HG02852 (cell line): ENCODE measurements around the gene PER1.
A peak's percentile ranks its signal among the peaks of the same experiment; 100 is the strongest.

Experiments used
- ATAC-seq: cut with Tn5 transposase; IDR thresholded peaks from one replicate; pipeline ENCODE4 v1.9.1; 2021; ENCODE audit warnings: mild to moderate bottlenecking, moderate library complexity; ENCODE audit not compliant: unreplicated experiment

The PER1 gene, protein sequence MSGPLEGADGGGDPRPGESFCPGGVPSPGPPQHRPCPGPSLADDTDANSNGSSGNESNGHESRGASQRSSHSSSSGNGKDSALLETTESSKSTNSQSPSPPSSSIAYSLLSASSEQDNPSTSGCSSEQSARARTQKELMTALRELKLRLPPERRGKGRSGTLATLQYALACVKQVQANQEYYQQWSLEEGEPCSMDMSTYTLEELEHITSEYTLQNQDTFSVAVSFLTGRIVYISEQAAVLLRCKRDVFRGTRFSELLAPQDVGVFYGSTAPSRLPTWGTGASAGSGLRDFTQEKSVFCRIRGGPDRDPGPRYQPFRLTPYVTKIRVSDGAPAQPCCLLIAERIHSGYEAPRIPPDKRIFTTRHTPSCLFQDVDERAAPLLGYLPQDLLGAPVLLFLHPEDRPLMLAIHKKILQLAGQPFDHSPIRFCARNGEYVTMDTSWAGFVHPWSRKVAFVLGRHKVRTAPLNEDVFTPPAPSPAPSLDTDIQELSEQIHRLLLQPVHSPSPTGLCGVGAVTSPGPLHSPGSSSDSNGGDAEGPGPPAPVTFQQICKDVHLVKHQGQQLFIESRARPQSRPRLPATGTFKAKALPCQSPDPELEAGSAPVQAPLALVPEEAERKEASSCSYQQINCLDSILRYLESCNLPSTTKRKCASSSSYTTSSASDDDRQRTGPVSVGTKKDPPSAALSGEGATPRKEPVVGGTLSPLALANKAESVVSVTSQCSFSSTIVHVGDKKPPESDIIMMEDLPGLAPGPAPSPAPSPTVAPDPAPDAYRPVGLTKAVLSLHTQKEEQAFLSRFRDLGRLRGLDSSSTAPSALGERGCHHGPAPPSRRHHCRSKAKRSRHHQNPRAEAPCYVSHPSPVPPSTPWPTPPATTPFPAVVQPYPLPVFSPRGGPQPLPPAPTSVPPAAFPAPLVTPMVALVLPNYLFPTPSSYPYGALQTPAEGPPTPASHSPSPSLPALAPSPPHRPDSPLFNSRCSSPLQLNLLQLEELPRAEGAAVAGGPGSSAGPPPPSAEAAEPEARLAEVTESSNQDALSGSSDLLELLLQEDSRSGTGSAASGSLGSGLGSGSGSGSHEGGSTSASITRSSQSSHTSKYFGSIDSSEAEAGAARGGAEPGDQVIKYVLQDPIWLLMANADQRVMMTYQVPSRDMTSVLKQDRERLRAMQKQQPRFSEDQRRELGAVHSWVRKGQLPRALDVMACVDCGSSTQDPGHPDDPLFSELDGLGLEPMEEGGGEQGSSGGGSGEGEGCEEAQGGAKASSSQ (N-terminal part only)

DNA sequence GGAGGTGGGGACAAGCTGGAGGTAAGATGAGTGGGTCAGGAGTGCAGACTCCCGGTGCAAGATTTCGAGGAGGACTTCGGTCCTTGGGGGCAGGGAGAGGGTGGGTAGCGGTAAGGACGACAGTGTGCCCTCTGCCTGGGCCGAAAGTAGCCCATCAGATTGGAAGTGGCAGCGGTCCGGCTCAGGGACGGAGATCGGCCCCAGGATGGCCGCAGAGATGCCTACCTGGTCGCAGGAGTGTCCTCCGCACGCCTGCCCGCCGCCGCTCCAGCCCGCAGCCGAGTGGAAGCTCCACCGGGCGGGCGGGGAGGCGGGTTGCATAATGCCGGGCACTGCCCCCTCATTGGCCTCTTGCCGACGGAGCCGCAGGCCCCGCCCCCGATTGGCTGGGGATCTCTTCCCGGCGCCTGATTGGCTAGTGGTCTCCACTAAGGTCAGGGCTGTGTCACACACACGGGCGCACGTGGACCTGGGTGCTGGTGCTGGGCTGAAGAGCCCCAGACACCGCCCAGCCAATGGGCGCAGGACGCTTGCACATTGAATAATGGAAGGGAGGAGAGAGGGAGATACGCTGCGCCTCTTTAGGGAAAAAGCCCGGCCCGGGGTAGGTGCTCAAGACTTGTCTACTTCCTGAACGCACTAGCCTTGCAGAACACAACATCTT, at the start of gene PER1:
TSS of gene PER1 (minus strand) at position 293 of the 664 bp plus-strand sequence. CDS start 1,698 bp downstream, outside the sequence.
- no peak for ATAC-seq

DNA sequence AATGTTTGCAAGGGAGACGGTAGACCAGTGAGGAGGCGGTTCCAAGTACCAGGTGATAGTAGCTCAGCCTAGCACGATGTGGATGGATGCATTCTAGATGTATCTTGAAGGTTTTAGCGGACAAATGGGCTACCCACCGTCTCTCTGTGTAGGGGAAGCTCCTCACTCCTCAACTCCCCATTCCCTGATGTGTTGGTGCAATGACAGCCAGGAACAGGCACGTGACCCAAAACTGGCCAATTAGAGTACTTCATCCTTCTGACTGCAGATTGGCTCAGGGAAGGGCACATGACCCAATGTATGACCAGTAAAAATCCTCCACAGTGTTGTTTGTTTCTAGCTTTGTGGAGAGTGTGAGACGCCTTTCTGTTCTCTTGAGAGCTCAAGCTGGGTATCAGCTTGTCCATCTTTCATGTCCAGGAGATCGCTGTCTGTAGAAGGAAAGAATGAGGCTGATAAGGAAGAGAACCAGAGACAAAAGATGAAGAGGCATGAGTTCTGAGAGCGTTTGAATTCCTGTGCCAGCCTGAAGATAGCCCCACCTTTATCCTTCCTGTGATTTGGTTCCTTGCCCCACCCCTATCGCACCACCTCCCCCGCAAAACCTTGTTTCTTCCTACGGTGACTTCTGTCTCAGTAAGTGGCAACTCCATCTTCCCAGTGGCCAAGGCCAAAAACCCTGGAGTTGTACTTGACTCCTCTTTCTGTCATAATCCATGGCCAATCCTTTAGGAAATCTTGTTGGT, 40.0 kb upstream of the PER1 start:
- ATAC-seq: no peak

DNA sequence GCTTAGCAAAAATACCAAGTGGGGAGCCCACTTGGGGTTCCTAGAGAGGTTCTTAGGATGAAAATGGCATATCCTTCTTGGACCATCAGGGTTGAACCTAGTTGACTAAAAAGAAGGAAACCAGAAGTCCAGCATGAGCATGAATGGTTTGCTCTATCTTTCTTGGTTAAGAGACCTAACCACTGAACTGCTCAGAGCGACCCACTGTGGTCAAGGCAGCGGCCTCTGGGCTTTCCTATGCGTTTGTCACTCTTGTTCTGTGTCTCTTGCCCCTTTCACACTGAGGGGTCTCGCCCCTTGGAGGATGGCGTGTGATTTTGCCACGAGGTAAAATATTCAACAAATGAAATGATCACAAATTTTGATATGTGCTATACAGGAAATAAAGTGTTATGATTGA, 38.3 kb upstream of the PER1 start:
- ATAC-seq: no peak

DNA sequence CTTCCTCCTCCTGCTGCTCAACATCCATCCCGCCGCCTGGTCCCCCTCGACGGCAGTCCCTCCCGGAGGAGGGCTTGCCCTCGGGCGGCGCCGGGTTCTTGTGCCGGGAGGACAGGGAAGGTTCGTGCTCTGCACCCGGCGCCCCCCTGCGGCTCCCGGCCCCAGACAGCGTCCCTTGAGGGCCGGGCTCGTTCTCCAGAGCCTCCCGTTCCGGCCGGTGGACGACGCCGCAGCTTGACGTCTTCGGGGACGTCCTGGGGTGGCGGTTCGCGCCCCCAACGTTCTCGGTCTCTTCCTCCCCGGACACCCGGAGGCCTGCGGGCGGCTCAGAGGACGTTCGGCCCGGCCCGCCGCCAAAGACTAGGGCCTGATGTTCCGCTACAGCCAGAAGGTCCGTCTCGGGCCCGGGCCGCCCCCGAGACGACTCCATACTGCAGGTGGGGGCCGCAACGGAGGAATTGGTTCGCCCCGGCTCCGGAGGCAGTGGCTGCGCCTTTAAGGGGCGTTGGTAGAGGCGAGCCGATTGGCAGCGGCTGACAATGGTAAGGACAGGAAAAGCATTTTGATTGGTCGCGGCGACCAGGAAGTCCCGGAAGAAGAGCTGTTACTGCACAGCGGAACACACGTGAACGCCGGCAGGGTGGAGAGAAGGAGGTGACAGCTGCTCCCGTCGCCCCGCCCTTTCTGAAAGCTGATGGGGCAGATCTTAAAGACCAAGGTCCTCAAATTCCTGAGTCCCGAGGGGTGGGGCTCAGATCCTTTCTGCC, 37.7 kb upstream of the PER1 start, which contains the start of gene BORCS6:
TSS of gene BORCS6 (minus strand) at position 470 of the 767 bp plus-strand sequence. CDS start at position 430, 40 bp downstream.
- ATAC-seq: peak; percentile 49

DNA sequence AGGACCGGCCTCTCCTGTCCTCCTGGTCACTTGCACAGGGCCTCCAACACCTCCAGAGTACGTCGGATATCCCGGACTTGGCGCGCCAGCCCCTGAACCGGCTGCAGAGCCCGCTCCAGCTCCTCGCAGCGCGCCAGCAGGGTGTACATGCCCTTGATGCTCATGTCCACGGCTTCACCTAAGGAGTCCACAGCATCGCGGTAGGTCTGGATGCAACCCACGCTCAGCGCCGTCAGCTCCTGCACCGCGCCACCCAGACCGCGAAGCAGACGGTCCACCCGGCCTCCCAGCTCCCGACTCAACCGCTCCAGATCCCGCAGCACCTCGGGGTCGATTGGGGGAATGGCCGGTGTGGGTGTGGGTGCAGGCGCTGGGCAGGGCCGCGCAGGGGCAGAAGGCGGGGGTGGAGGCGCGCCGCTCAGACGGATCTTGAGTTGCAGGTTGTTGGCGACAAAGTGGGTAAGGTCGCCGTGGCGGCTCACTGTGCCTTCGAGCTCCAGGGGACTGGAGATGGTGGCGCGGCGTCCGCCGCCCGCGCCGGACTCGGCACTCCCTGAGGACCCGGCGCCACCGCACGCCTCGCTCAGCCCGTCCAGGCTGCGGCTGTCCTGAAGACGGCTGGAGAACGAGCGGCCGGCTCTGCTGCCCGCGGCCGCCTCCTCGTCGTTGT, 37.0 kb upstream of the PER1 start:
- no peak for ATAC-seq

DNA sequence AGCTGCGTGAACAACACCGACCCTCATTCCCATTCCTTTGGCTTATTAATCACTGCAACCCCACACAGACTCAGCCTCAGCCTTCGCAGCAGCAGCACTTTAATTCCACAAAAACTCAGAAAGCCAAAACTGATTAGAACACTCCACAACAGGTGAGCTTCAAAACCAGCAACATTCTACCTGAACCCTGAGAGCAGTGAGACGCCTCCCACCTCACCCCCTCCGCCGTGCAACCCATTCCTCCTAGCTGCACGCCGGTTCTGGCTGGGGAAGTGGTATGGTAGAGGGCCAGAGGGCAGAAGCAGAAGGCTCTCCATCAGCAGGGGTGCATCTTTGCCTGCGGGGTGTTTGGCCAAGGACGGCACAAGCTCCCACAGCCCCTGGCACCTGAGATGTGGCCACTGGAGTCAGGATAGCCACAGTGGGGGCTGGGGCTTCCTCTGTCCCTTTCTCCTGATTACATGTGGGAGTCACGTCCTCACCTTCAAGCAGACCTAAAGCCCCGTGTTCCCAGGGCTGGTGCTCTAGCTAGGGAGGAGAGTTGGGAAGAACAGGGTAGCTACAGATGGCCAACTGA, 36.1 kb upstream of the PER1 start:
- ATAC-seq: no peak

DNA sequence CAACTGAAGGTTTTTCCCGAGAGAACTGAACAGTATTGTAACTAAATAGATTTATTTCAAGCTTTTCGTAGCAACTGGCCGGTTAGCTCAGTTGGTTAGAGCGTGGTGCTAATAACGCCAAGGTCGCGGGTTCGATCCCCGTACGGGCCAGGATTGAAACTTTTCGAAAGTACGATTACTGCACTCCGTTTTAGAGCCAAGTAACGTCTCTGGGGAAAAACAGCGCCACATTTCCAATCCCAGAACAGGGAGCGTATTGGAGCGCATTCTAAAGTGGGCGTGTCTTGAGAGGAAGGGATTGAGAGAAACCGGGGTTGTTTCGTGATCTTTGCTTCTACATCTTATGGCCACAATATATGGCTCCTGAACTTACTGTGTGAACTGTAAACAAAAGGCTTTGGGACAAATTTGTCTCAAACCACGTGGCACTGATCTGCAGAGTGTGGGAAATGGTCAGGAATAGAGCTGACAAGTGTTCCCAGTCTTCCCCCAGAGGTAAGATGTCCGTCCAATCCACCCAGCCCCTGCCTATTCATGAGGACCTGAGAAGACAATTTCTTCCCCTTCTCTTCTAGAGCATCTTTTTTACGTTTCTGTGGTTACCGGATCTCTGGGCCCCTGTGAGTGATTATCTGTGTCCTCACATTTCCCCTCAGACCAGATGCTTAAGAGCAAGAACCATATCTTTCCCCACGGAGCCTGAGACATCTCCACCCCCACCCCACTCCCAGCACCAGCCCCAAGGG, 35.5 kb upstream of the PER1 start:
- ATAC-seq: peak; percentile 16

DNA sequence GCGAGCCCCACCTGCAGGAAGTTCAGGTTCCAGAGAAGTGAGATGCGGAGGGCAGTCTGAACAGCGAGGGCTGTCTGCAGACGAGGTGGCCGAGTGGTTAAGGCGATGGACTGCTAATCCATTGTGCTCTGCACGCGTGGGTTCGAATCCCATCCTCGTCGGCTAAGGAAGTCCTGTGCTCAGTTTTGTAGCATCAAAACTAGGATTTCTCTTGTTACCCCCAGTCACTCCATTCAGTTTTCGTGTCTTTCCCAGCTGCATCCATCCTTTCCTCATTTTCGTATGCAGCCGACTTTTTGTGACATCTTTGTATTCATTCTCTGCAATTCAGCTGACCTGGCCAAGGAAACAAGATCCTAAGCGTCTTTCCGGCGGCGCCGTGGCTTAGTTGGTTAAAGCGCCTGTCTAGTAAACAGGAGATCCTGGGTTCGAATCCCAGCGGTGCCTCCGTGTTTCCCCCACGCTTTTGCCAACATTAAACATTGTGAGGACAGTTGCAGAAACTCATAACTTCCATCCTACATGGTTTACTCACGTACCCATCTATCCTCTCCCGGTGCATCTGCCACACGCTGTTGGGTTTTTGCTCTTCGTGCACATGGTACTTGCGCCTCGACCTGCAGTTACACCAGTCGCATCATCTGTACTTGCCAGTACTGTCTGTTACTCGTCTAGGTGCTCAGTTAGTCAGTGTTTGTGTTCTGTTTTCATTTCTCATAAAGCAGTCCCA, 34.7 kb upstream of the PER1 start:
- peak; percentile 22 for ATAC-seq

DNA sequence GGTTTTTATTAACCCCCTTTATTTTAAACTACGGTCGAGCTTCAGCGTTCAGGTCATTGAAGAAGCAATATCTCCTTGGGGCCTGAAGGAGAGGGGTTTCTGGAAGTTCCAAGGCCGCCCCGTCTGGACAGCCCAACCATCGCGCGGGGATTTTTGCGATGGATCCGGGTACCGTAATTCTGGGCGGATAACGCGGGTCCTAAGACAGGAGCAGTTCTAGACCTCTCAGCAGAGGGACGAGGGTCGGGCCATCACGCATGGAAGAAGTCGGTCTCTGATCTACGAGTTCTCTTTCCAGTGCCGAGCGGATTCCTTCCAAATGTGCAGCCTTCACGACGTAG, 34.2 kb upstream of the PER1 start:
- ATAC-seq: peak; percentile 0

DNA sequence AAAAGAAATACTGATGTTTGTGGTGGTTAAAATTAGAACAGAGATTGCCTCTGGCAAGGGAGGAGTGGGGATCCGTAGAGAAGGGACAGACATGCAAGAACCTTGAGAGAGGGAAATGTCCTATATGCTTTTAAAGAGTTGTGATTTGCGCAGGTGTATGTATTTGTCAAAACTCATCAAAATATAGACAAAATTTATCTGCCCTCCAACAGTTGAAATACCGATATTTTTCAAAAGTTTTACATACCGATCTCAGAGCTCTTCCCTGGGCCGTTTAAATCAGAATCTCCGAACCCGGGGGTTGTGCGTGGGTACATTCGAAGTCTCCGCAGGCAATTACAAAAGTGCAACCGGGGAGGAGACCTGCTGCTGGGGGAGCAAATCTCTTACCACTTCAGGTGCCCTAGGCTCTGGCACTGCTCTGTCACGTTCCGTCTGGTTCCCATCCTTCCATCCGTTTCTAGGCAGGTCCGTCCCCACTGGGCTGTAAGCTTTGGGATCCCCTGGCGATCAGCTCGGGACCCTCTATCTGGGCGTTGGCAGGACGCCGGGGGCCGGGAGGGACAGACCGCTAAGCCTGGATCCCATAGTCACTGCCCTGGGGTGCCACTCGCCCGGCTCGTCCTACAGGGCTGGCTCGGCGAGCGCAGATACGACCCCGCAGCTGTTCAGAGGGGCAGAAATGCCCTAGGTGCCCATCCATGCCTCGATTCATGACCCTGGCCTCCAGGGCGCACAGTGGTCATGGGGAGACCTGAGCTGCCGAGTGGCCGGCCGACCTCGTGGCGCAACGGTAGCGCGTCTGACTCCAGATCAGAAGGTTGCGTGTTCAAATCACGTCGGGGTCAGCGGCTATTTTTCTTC, 33.6 kb upstream of the PER1 start:
- ATAC-seq: no peak

DNA sequence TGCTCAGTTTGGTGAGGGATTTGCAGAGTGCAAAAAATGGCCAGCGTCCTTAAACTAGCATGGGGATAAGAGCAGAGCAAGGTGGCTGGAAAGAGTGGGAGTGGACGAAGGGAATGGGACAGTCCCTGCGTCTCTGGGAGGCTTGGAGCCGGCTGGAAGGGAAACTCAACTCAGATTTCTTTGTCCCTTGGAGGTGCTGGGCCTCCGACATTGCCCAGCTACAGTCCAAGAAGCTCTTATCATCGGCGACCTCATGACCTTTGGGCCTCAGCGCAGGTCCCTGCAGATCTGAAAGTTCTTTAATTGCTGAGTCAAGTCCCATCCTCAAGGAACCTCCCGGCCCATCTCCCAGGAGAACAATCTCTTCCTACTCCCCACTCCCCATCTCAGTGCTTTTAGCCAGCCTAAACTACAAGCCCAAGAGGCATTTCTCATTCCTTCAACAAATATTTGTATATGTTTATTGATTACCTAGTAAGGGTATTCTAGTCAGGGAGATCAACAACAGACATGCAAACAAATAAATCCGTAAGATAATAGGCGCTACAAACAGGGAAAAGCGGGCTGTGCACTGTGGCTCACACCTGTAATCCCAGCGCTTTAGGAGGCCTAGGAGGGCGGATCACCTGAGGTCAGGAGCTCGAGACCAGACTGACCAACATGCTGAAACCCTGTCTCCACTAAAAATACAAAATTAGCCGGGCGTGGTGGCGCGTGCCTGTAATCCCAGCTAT, 25.0 kb upstream of the PER1 start:
- no peak for ATAC-seq

DNA sequence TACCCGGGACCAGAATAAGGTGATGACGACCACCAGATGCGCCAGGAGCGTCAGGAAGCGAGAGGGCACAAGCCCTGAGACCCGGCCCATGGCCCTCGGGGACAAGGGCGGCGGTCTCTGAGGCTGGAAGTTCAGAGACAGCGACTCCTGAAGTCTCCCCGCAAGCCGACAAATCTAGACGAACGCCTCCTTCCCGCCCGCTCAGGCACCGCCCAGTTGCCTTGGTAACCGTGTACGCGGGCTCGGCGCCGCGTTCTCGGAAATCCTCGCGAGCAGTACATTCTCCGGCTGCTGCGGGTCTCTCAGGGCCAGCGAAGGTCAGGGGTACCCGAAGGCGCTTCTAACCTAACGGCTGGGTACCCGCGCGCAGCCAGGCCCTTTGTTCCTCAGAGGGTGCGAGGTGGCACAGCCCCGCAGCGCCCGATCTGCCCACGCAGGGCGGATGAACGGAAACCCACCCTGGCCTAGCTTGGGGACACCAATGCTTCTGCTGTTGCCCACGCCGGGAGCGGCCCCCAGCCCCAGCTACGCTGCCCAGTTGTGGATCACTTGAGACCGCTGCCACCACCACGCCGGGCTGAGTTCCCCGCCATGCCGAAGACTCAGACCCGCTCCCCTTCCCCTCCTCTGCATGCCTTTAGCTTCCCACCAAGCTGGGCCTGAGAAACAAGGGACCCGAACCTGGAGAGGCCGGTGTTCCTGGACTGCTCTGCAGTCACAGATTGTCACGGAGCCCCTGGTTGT, 24.2 kb upstream of the PER1 start, which contains the start of gene TMEM107:
TSS of gene TMEM107 (minus strand) at position 184 of the 744 bp plus-strand sequence. CDS start at position 90, 94 bp downstream.
- peak; percentile 36 for ATAC-seq

DNA sequence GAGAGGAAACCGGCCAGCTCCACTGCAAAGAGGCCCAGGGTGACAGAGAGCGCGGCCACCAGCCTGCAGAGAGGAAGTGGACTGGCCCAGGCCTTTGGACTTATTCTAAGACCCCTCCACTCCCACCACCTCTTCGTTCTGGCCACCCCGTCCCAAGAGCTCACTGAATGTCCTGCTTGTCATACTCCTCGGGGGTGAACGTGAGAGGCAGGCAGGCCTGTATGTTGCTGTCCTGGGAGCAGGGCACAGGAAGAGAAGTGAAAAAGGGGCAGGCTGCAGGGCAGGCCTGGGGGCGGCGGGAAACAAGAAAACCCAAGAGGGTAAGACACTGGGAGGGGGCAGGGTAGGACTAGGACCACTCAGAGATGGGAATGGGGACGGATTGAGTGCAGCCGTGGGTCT, 23.6 kb upstream of the PER1 start:
- no peak for ATAC-seq

DNA sequence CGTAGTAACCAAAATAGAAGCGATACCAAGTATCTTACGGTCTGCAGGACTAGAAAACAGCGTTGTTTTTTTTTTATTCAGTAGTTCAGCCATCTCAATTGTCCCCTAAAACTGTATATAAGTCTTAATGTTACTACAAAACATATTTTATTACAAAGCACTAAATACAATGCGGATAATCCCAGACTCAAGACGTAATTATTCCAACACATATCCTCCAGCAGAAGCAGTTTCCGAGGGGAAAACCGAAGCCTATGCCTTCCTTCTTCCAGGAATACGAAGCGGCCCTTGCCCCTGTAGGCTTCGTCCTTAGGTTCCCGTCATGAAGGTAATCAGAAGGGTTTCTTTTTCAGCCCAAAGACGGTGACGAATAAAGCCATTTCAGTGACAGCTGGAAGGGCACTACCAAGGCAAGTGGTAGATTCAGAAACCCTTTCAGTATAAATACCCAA, 21.7 kb upstream of the PER1 start:
- ATAC-seq: no peak
